ENCODE measurements around the gene CRYZL1. TPM values are rescaled to one million over a fixed set of nuclear protein-coding genes. Genes with fewer than 3 reads are reported as not detected.
A peak's percentile ranks its signal among the peaks of the same experiment; 100 is the strongest.

Gene CRYZL1
- total RNA-seq, 1 donor from 2014 or later: 30.7 TPM

- H3K4me3 ChIP-seq (ENCODE audit: insufficient read depth, low read depth, low read length): no peak overlapping the region
- H3K4me1 ChIP-seq (ENCODE audit: insufficient read depth, low read length): no peaks in the 10 kb centered on the region
- H4K20me1 ChIP-seq (ENCODE audit: insufficient read depth, low read length): peaks cover 99% of the 10 kb centered on the region
- no peak overlapping the region for H3K9ac ChIP-seq (ENCODE audit: low read length)
- Mint-ChIP-seq H3K27me3 (ENCODE audit: low read depth, unreplicated experiment) (no peaks in the 10 kb centered on the region), H3K27ac (ENCODE audit: unreplicated experiment) (no peak overlapping the region), H3K4me1 (ENCODE audit: low read depth, unreplicated experiment) (peaks cover 3% of the 10 kb centered on the region), H3K9me3 (ENCODE audit: unreplicated experiment) (no peaks in the 10 kb centered on the region), H3K4me3 (ENCODE audit: unreplicated experiment) (peak overlapping the region; percentile 5), H3K36me3 (ENCODE audit: low read depth, unreplicated experiment) (peaks cover 36% of the 10 kb centered on the region)
- H3K27ac ChIP-seq (ENCODE audit: low read depth, low read length): no peak overlapping the region
- no peaks in the 10 kb centered on the region for H3K9me3 ChIP-seq (ENCODE audit: insufficient read depth, low read depth, low read length)
- H3K79me2 ChIP-seq (ENCODE audit: insufficient read depth, low read length): peaks cover 98% of the 10 kb centered on the region
- peaks cover 81% of the 10 kb centered on the region for H3K36me3 ChIP-seq (ENCODE audit: insufficient read depth, low read length)
- H3K27me3 ChIP-seq (ENCODE audit: insufficient read depth, low read length): no peaks in the 10 kb centered on the region
- no peak for DNase-seq (ENCODE audit: low read depth)
- TF ChIP-seq EZH2 (IDR thresholded peaks at IDR 0.05; ENCODE audit: insufficient read depth, low read length) (no peak), CTCF (IDR thresholded peaks at IDR 0.05; ENCODE audit: insufficient read depth, low read depth, low read length) (no peak)
- no peak overlapping the region for H3K4me2 ChIP-seq (ENCODE audit: low read length)
- FAIRE-seq: no peak
- H2AFZ ChIP-seq (ENCODE audit: low read depth, low read length): no peak overlapping the region
Observed at GRCh38 chr21:33552999-33553598, 88.4 kb downstream of the CRYZL1 start.

- H3K27me3 Mint-ChIP-seq (ENCODE audit: low read depth, unreplicated experiment): no peaks in the 10 kb centered on the region
- no peaks in the 10 kb centered on the region for H3K9me3 Mint-ChIP-seq (ENCODE audit: unreplicated experiment)
- no peaks in the 10 kb centered on the region for H3K4me1 ChIP-seq (ENCODE audit: insufficient read depth, low read length)
- H3K4me1 Mint-ChIP-seq (ENCODE audit: low read depth, unreplicated experiment): peaks cover 3% of the 10 kb centered on the region
- H3K4me2 ChIP-seq (ENCODE audit: low read length): no peak overlapping the region
- TF ChIP-seq CTCF (IDR thresholded peaks at IDR 0.05; ENCODE audit: insufficient read depth, low read depth, low read length): no peak
- no peak for TF ChIP-seq EZH2 (IDR thresholded peaks at IDR 0.05; ENCODE audit: insufficient read depth, low read length)
- FAIRE-seq: no peak
- H3K9me3 ChIP-seq (ENCODE audit: insufficient read depth, low read depth, low read length): no peaks in the 10 kb centered on the region
- no peak overlapping the region for H3K4me3 ChIP-seq (ENCODE audit: insufficient read depth, low read depth, low read length)
- peaks cover 32% of the 10 kb centered on the region for H3K36me3 Mint-ChIP-seq (ENCODE audit: low read depth, unreplicated experiment)
- no peak overlapping the region for H3K4me3 Mint-ChIP-seq (ENCODE audit: unreplicated experiment)
- H4K20me1 ChIP-seq (ENCODE audit: insufficient read depth, low read length): peaks cover 99% of the 10 kb centered on the region
- H2AFZ ChIP-seq (ENCODE audit: low read depth, low read length): no peak overlapping the region
- no peaks in the 10 kb centered on the region for H3K27me3 ChIP-seq (ENCODE audit: insufficient read depth, low read length)
- peaks cover 98% of the 10 kb centered on the region for H3K79me2 ChIP-seq (ENCODE audit: insufficient read depth, low read length)
- DNase-seq (ENCODE audit: low read depth): no peak
- no peak overlapping the region for H3K27ac Mint-ChIP-seq (ENCODE audit: unreplicated experiment)
- no peak overlapping the region for H3K9ac ChIP-seq (ENCODE audit: low read length)
- H3K36me3 ChIP-seq (ENCODE audit: insufficient read depth, low read length): peaks cover 76% of the 10 kb centered on the region
- H3K27ac ChIP-seq (ENCODE audit: low read depth, low read length): no peak overlapping the region
Observed at GRCh38 chr21:33552093-33552998, 89.2 kb downstream of the CRYZL1 start.
